Mucosa of stomach (tissue), 1 donor: ENCODE data around the gene MAGI2.

Experiments used
- H3K27me3 ChIP-seq: one replicate; pipeline ENCODE4 v1.7.0; 2013; ENCODE audit warnings: mild to moderate bottlenecking, low read length; ENCODE audit not compliant: control insufficient read depth, insufficient read depth
- H3K36me3 ChIP-seq: one replicate; pipeline ENCODE4 v1.7.0; 2013; ENCODE audit warnings: low read length; ENCODE audit not compliant: control insufficient read depth, insufficient read depth
- H3K4me1 ChIP-seq: one replicate; pipeline ENCODE4 v1.7.0; 2013; ENCODE audit warnings: mild to moderate bottlenecking, low read length; ENCODE audit not compliant: control insufficient read depth, insufficient read depth
- H3K4me3 ChIP-seq: one replicate; pipeline ENCODE4 v1.7.0; 2013; ENCODE audit warnings: low read length
- H3K9ac ChIP-seq: one replicate; pipeline ENCODE4 v1.7.0; 2013; ENCODE audit warnings: mild to moderate bottlenecking, low read length, moderate library complexity
- H3K9me3 ChIP-seq: one replicate; pipeline ENCODE4 v1.7.0; 2013; ENCODE audit warnings: mild to moderate bottlenecking, low read length, moderate library complexity; ENCODE audit not compliant: control insufficient read depth
- donor health status: Pancreatic carcinoma.

The MAGI2 gene

GRCh38 chr7:79293655-79294142 is 159.8 kb downstream of the MAGI2 start:
- no peak overlapping the region for H3K4me3 ChIP-seq
- H3K27me3 ChIP-seq = no peaks in the 10 kb centered on the region
- H3K9me3 ChIP-seq = no peaks in the 10 kb centered on the region
- H3K36me3 ChIP-seq = no peaks in the 10 kb centered on the region
- no peak overlapping the region for H3K9ac ChIP-seq
- H3K4me1 ChIP-seq = peaks cover 8% of the 10 kb centered on the region

- Histone ChIP-seq H3K4me3 (no peak overlapping the region), H3K4me1 (peaks cover 8% of the 10 kb centered on the region), H3K9me3 (no peaks in the 10 kb centered on the region), H3K9ac (no peak overlapping the region), H3K27me3 (no peaks in the 10 kb centered on the region), H3K36me3 (no peaks in the 10 kb centered on the region)
These were observed 160.6 kb downstream of the MAGI2 start for GRCh38 chr7:79292834-79293233.

GRCh38 chr7:79291498-79291865 is 162.0 kb downstream of the MAGI2 start:
- H3K27me3 ChIP-seq = no peaks in the 10 kb centered on the region
- no peak overlapping the region for H3K9ac ChIP-seq
- H3K36me3 ChIP-seq = no peaks in the 10 kb centered on the region
- H3K4me1 ChIP-seq = peaks cover 8% of the 10 kb centered on the region
- H3K9me3 ChIP-seq = no peaks in the 10 kb centered on the region
- no peak overlapping the region for H3K4me3 ChIP-seq

- Histone ChIP-seq H3K27me3 (no peaks in the 10 kb centered on the region), H3K36me3 (no peaks in the 10 kb centered on the region)
These were observed 162.5 kb downstream of the MAGI2 start for GRCh38 chr7:79290841-79291497.

GRCh38 chr7:79290398-79290797 is 163.1 kb downstream of the MAGI2 start:
- no peak overlapping the region for H3K9ac ChIP-seq
- H3K9me3 ChIP-seq = no peaks in the 10 kb centered on the region
- H3K36me3 ChIP-seq = no peaks in the 10 kb centered on the region
- H3K4me1 ChIP-seq = peaks cover 8% of the 10 kb centered on the region
- no peak overlapping the region for H3K4me3 ChIP-seq
- H3K27me3 ChIP-seq = no peaks in the 10 kb centered on the region

More at GRCh38 chr7:79290841-79291497, 162.5 kb downstream of the MAGI2 start:
- Histone ChIP-seq H3K4me3 (no peak overlapping the region), H3K9ac (no peak overlapping the region), H3K4me1 (peaks cover 8% of the 10 kb centered on the region), H3K9me3 (no peaks in the 10 kb centered on the region)

- Histone ChIP-seq H3K9me3 (no peaks in the 10 kb centered on the region), H3K27me3 (no peaks in the 10 kb centered on the region), H3K9ac (no peak overlapping the region), H3K4me1 (no peaks in the 10 kb centered on the region), H3K4me3 (no peak overlapping the region), H3K36me3 (no peaks in the 10 kb centered on the region)
These were observed 164.8 kb downstream of the MAGI2 start for GRCh38 chr7:79288655-79289054.

- Histone ChIP-seq H3K4me1 (no peaks in the 10 kb centered on the region), H3K9me3 (no peaks in the 10 kb centered on the region)
These were observed 165.5 kb downstream of the MAGI2 start for GRCh38 chr7:79287981-79288380.

GRCh38 chr7:79286181-79286580 is 167.3 kb downstream of the MAGI2 start:
- Histone ChIP-seq H3K4me1 (no peaks in the 10 kb centered on the region), H3K9ac (no peak overlapping the region), H3K4me3 (no peak overlapping the region), H3K9me3 (no peaks in the 10 kb centered on the region), H3K36me3 (no peaks in the 10 kb centered on the region), H3K27me3 (no peaks in the 10 kb centered on the region)

More at GRCh38 chr7:79287981-79288380, 165.5 kb downstream of the MAGI2 start:
- Histone ChIP-seq H3K4me3 (no peak overlapping the region), H3K9ac (no peak overlapping the region), H3K27me3 (no peaks in the 10 kb centered on the region), H3K36me3 (no peaks in the 10 kb centered on the region)

GRCh38 chr7:79285756-79286155 is 167.7 kb downstream of the MAGI2 start:
- no peaks in the 10 kb centered on the region for H3K36me3 ChIP-seq
- H3K4me3 ChIP-seq = no peak overlapping the region
- H3K27me3 ChIP-seq = no peaks in the 10 kb centered on the region
- H3K4me1 ChIP-seq = no peaks in the 10 kb centered on the region
- no peaks in the 10 kb centered on the region for H3K9me3 ChIP-seq
- H3K9ac ChIP-seq = no peak overlapping the region

GRCh38 chr7:79284211-79284610 is 169.3 kb downstream of the MAGI2 start:
- no peaks in the 10 kb centered on the region for H3K36me3 ChIP-seq
- H3K9me3 ChIP-seq = no peaks in the 10 kb centered on the region
- H3K4me3 ChIP-seq = no peak overlapping the region
- H3K9ac ChIP-seq = no peak overlapping the region
- no peaks in the 10 kb centered on the region for H3K4me1 ChIP-seq
- H3K27me3 ChIP-seq = no peaks in the 10 kb centered on the region

- H3K36me3 ChIP-seq = no peaks in the 10 kb centered on the region
- H3K9ac ChIP-seq = no peak overlapping the region
- no peak overlapping the region for H3K4me3 ChIP-seq
- H3K27me3 ChIP-seq = no peaks in the 10 kb centered on the region
- H3K4me1 ChIP-seq = no peaks in the 10 kb centered on the region
- no peaks in the 10 kb centered on the region for H3K9me3 ChIP-seq
These were observed 170.4 kb downstream of the MAGI2 start for GRCh38 chr7:79282882-79283602.

GRCh38 chr7:79282070-79282694 is 171.3 kb downstream of the MAGI2 start:
- H3K9ac ChIP-seq = no peak overlapping the region

More at GRCh38 chr7:79282070-79282694, 171.3 kb downstream of the MAGI2 start:
- Histone ChIP-seq H3K4me1 (no peaks in the 10 kb centered on the region), H3K4me3 (no peak overlapping the region), H3K9me3 (no peaks in the 10 kb centered on the region), H3K27me3 (no peaks in the 10 kb centered on the region), H3K36me3 (no peaks in the 10 kb centered on the region)
